Lung (tissue), 12 donors: ENCODE measurements around the gene CGB5. TPM values are rescaled to one million over a fixed set of nuclear protein-coding genes. Genes with fewer than 3 reads are reported as not detected.
"Not testable (repeated sequence)": the region's sequence is repeated elsewhere in the genome, so short reads cannot be mapped to it uniquely, and the experiment has no call there.

ENCODE experiments used
- ATAC-seq: fragments of 200-7000 bp; cut with Tn5 transposase; one replicate; pipeline ENCODE4 v1.9.1; 2020; ENCODE audit warnings: moderate number of reproducible peaks; ENCODE audit not compliant: insufficient read depth, low FRiP score
- DNase-seq, 3 donors: peaks; one replicate each; pipeline ENCODE4 v3.0.0-alpha.2; 2013 to 2017
- H3K27ac ChIP-seq, 2 donors: one replicate each; pipeline ENCODE4 v1.5.1; 2013; ENCODE audit warnings: mild to moderate bottlenecking in 2 of 2, moderate library complexity in 2 of 2, control low read depth in 1 of 2, inconsistent platforms in 1 of 2, low read depth in 1 of 2, low read length in 1 of 2
- H3K27me3 ChIP-seq, 3 donors: one replicate each; pipeline ENCODE4 v1.5.1; 2013; ENCODE audit warnings: low read length in 2 of 3; ENCODE audit not compliant: control insufficient read depth in 3 of 3, insufficient read depth in 3 of 3
- H3K36me3 ChIP-seq, 4 donors: one replicate each; pipeline ENCODE4 v1.5.1; 2013; ENCODE audit warnings: low read length in 4 of 4, mild to moderate bottlenecking in 1 of 4, moderate library complexity in 1 of 4; ENCODE audit not compliant: control insufficient read depth in 4 of 4, insufficient read depth in 4 of 4
- H3K4me1 ChIP-seq, 5 donors: one replicate each; pipeline ENCODE4 v1.5.1; 2013; ENCODE audit warnings: low read length in 5 of 5, mild to moderate bottlenecking in 2 of 5, moderate library complexity in 1 of 5; ENCODE audit not compliant: control insufficient read depth in 5 of 5, insufficient read depth in 5 of 5
- H3K4me3 ChIP-seq: one replicate; pipeline ENCODE4 v1.5.1; 2013; ENCODE audit warnings: mild to moderate bottlenecking, control low read depth, moderate library complexity
- H3K9ac ChIP-seq, 2 donors: one replicate each; pipeline ENCODE4 v1.5.1; 2013; ENCODE audit warnings: low read length in 2 of 2, control low read depth in 1 of 2; ENCODE audit not compliant: insufficient read depth in 1 of 2
- H3K9me3 ChIP-seq, 4 donors: one replicate each; pipeline ENCODE4 v1.5.1; 2013; ENCODE audit warnings: low read length in 3 of 4, mild to moderate bottlenecking in 1 of 4, moderate library complexity in 1 of 4; ENCODE audit not compliant: control insufficient read depth in 4 of 4, insufficient read depth in 3 of 4
- WGBS, 2 donors: extraction: QIAGEN DNeasy Blood & Tissue Kit; methylation state at CpG; one replicate each; pipeline ENCODE4 v1.1.7; 2013; 5-methylcytosine and 5-hydroxymethylcytosine counted together
- polyA plus RNA-seq, 2 donors: library from polyadenylated mRNA; stranded (reverse); fragments of 200-250 nt; gene quantifications; one replicate each; pipeline ENCODE4 v1.2.1, GENCODE V29; 2013
- total RNA-seq, 2 donors: library from RNA; depleted of rRNA in 1 of 2; stranded (reverse); fragments of >200 nt in 1 of 2; gene quantifications; one replicate each; pipeline ENCODE4 v1.2.1, GENCODE V29; 2014 to 2021
- TF ChIP-seq, protein P1 (sequence below): IDR thresholded peaks from 2 replicates; pipeline ENCODE4 v1.5.1; 2012; ENCODE audit warnings: mild to moderate bottlenecking; ENCODE audit errors: control extremely low read depth, extremely low read depth
- donor health status: control.
- donor health status: control.
- donor health status: Bipolar disorder and iron deficiency.
- donor health status: healthy.
- donor health status: DM: yes; HTN: yes; CAD: no.

The CGB5 gene
- total and polyA plus RNA-seq, 4 donors = not detected

- Histone ChIP-seq H3K4me3 (no peak overlapping the region), H3K9ac (no peak overlapping the region), H3K9me3 (no peaks in the 10 kb centered on the region), H3K36me3 (peaks cover 8 to 40% (median 12%) of the 10 kb centered on the region in 4 donors), H3K27me3 (peaks cover 0 to 27% (median 10%) of the 10 kb centered on the region in 3 donors), H3K27ac (no peak overlapping the region), H3K4me1 (peaks cover 0 to 19% (median 4%) of the 10 kb centered on the region in 5 donors)
- TF ChIP-seq, protein P1, sequence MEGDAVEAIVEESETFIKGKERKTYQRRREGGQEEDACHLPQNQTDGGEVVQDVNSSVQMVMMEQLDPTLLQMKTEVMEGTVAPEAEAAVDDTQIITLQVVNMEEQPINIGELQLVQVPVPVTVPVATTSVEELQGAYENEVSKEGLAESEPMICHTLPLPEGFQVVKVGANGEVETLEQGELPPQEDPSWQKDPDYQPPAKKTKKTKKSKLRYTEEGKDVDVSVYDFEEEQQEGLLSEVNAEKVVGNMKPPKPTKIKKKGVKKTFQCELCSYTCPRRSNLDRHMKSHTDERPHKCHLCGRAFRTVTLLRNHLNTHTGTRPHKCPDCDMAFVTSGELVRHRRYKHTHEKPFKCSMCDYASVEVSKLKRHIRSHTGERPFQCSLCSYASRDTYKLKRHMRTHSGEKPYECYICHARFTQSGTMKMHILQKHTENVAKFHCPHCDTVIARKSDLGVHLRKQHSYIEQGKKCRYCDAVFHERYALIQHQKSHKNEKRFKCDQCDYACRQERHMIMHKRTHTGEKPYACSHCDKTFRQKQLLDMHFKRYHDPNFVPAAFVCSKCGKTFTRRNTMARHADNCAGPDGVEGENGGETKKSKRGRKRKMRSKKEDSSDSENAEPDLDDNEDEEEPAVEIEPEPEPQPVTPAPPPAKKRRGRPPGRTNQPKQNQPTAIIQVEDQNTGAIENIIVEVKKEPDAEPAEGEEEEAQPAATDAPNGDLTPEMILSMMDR = no peak
- DNase-seq = no peak
- WGBS, 2 donors = 95 to 97% methylated on average over 25 to 26 of the region's 29 CpGs
- no peak for ATAC-seq
These were observed 27.4 kb upstream of the CGB5 start for GRCh38 chr19:49016067-49016839.

DNA sequence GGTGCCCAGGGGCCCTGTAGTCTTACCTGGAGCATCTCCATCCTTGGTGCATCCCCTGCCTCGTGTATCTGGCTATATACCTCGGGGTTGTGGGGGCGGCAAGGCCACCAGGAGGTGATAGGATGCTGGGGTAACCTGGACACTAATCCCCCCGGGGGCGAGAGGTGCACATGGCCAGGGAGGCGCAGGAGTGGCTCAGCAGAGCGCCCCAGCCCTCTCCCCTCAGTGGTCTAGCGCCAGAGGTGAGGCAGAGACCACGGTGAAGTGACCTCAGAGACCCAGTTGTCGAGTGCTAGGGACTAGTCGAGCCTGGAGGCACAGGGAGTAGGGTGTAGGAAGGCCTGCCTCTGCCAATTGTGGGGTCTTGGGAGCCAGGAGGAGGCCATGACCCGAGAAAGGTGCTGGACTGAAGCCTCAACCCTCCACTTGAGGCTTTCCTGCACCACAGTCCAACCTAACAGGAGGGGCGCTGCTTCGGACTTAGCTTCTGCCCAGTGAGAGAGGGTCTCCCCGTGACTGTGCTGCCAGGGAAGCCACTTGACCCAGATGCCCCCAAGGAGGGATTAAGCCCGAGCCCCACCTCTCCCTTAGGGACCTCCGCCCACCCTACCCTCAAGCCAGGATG, 26.5 kb upstream of the CGB5 start, which contains the start of gene LHB:
Gene LHB (minus strand): TSS at position 51 of the 625 bp plus-strand sequence. CDS start 10 bp downstream, at position 41.
- 67 to 72% methylated on average over 16 to 17 of the region's 17 CpGs for WGBS, 2 donors
- H3K4me1 ChIP-seq = peaks cover 0 to 19% (median 4%) of the 10 kb centered on the region in 5 donors
- ATAC-seq (no peak), DNase-seq (no peak)
- H3K9me3 ChIP-seq = no peaks in the 10 kb centered on the region
- H3K4me3 ChIP-seq = peak within 1 kb of the TSS; percentile 10
- no peak within 1 kb of the TSS for H3K27ac ChIP-seq
- TF ChIP-seq, protein P1 = no peak
- no peak within 1 kb of the TSS for H3K9ac ChIP-seq
- peaks cover 0 to 30% (median 15%) of the 10 kb centered on the region in 3 donors for H3K27me3 ChIP-seq
- peaks cover 8 to 31% (median 12%) of the 10 kb centered on the region in 4 donors for H3K36me3 ChIP-seq

GRCh38 chr19:49017666-49018351, 25.8 kb upstream of the CGB5 start:
- TF ChIP-seq, protein P1 = no peak
- Histone ChIP-seq H3K27ac (no peak overlapping the region), H3K4me3 (peak overlapping the region; percentile 10), H3K9me3 (no peaks in the 10 kb centered on the region), H3K27me3 (peaks cover 0 to 30% (median 15%) of the 10 kb centered on the region in 3 donors), H3K9ac (no peak overlapping the region), H3K36me3 (peaks cover 7 to 27% (median 9%) of the 10 kb centered on the region in 4 donors), H3K4me1 (peaks cover 0 to 19% (median 4%) of the 10 kb centered on the region in 5 donors)
- WGBS, 2 donors = 0 to 1% methylated on average over 62 of the region's 62 CpGs
- peak; percentile 35 for ATAC-seq
- DNase-seq = peak; percentile 49 to 63 (median 57)

- Histone ChIP-seq H3K36me3 (peaks cover 7 to 23% (median 8%) of the 10 kb centered on the region in 4 donors), H3K4me1 (peaks cover 0 to 19% (median 4%) of the 10 kb centered on the region in 5 donors), H3K27me3 (peaks cover 0 to 30% (median 15%) of the 10 kb centered on the region in 3 donors), H3K4me3 (peak overlapping the region; percentile 26)
- H3K9me3 ChIP-seq, ATAC-seq, H3K9ac ChIP-seq, H3K27ac ChIP-seq: not testable (repeated sequence)
- peak in 2 of 3 donors; percentile 25 to 29 for DNase-seq
- 4% methylated on average over 50 of the region's 50 CpGs for WGBS, 2 donors
These were observed 25.0 kb upstream of the CGB5 start for GRCh38 chr19:49018388-49019241.
